HG02798 (cell line): ENCODE data around the gene TCAP.
"Not testable (repeated sequence)": the region's sequence is repeated elsewhere in the genome, so short reads cannot be mapped to it uniquely, and the experiment has no call there.

Experiments used
- ATAC-seq: cut with Tn5 transposase; IDR thresholded peaks from one replicate; pipeline ENCODE4 v1.9.1; 2021; ENCODE audit warnings: mild to moderate bottlenecking; ENCODE audit not compliant: unreplicated experiment, poor library complexity

The TCAP gene

DNA sequence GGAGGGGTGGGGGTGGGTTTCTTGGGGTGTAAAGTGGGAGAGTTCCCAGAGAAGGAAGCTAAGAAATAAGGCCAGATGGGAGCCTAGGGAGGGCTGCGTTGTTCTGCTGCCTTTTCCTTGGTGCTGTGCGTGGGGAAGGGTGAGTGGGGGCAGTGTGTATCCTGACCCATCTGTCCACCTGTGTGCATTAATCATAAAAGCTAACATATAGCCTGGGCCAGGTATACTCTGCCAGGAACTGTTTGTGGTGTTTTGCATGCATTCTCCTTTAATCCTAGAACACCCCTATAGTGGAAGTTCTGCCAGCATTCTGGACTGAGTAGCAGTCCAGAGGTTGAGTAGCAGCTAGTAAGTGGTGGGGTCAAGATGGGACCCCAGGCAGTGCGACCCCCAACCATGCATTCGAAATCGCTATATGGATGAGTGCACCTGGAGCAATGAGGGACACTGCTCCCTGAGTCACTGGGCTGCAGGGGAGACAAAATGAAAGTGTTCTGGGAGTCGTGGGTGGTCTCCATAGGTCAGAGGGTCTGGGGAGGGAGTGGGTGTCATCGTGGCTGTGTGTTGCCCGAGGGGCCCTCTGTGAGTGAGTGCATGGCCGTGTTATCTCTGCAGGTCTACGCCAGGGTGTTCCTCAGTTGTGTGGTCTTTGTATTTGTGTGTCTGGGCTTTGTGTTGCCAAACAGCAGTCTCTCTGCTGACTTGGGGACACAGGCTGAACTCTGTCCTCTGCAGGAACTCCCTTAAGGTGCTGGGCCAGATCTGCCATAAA is 36.0 kb downstream of the TCAP start:
- no peak for ATAC-seq

DNA sequence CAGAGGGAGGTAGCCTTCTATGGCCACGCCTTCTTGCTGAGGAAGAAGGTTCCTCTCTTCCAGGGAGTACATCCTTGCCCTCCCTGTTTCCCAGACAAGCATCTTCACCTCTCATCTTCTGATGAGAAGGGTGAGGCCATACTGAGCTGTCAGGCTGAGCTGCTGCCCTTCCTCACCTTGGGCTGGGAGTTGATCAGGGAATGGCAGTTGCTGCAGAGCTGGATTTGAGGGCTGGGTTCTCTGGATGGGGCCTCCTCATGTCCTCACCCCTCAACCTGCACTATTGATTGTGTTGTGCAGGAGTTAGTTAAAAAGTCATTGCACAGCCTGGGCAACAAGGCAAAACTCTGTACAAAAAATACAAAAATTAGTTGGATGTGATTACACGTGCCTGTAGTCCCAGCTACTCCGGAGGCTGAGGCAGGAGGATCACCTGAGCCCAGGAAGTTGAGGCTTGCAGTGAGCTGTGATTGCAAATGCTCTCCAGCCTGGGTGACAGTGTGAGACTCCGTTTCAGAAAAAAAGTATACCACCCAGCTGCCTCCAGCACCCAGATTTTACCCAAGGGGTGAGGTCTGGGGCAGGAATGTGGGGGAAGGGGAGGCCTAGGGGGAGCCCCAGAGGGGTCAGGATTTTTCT is 36.8 kb downstream of the TCAP start:
- no peak for ATAC-seq

DNA sequence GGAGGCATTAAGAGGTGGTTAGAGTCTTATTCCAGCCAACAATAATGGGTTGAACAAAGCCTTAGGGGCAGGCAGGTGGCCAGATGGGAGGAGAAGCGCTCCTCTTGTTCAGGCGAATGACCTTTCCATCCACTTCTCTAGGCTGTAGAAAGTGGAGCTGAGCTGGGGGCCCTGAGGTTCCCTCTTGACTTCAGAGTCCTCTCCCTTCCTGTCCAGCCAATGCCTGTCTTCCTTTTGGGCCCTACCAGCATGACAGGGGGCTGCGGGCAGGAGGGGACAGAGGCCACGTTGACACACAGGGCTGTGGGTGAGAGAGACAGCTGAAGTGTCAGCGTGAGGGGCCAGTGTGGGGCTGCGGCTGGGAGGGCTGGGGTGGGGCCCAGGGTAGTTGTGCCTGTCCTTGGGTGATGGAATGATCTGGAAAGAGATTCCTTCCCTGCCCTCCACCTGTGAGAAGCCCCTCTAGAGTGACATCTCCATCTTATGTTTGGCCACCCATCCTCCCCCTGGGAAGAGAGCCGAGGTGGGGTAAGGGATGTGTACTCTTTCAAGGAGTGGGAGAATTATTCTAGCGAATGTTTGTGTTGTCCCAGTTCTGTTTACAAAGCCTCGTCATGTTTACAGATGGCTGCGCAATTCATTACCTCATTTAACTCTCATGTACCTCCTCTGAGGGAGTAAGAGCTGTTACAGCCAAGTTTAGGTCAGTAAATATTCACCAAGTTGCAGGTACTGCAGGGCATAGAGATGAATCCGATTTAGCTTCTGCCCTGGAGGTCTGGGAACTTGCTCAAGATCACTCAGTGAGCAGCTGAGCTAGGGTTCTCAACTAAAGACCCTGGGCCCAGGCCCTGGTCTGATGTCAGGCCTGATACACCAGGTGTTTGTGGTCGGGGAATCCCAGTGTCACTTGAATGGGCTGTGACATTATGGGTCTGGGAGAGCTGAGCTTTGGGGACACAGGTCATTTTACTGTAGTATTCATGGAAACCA is 38.0 kb downstream of the TCAP start:
- peak; percentile 72 for ATAC-seq

DNA sequence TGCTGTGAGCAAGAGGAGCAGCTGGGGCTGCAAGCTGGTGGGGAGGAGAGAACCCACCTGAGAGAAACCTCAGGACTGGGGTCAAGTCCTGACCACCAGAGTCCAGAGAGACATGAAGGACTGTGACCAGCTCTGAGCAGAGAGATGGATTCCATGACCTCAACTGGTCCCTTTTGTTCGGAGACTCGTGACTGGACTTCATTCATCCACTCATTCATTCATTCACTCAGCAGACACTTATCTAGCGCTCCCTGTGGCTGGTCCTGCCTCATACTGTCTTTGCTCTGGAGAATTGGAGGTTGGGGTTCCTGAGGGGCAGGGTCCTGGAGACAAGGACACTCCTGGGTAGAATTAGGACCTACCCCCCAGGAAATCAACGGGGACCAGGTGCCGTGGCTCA is 38.8 kb downstream of the TCAP start:
- no peak for ATAC-seq

DNA sequence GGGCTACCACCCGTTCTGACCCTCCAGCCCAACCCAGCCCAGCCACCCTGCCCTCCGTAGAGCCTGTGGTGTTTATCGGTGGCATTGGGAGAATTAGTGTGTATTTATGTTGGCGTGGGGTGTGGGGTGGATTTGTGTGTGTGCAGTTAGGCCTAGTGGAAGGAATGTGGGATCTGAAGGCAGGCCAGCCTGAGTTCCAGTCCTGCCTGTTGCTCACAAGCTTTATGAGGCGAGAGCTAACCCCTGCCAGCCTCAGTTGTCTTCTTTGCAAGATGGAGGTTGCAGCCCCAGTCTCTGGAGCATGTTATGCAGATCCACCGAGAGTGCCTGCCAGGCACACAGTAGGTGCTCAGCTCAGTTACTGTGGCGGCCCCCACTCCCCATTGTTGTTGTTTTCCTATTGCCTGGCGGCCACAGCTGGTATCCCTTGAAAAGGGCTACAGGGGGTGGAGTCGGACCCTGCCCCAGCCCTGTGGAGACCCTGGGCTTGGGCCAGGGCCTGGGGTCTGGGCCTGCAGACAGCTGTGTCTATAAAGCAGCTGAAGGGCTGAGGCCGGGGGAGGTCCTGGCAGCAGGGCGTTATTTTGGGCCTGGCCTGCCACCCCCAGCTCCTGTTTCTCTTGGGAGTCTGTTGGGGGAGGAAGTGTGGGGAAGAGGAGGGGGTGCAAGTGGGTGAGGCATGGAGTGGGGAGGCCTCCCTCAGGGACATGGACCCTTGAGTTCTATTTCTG is 39.8 kb downstream of the TCAP start:
- no peak for ATAC-seq

DNA sequence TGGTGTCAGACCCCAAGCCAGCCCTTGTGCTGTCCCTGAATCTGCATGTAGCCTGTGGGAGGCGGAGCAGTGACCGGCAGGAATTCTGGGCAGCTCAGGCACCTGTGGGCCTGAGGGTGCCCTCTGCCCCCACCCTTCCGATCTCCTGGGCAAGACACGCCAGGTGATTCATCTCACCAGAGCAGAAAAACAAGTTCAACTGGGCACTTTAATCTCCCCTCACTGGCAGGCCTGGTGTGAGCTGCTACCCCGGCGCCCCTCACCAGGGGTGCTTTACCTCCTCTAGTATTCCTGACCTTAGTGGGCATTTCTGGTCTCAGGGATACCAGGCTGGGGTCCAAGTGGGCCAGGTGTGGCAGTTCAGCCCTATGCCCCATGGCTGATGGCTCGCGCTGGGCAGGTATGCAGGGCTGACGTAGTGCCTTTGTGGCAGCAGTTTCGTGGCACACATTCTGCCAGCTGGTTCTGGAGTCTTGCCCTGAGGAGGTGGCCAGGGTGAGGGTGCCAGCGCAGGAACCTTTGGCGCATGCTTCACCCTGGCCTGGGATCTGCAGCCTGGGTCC is 40.7 kb downstream of the TCAP start:
- ATAC-seq, result no peak

DNA sequence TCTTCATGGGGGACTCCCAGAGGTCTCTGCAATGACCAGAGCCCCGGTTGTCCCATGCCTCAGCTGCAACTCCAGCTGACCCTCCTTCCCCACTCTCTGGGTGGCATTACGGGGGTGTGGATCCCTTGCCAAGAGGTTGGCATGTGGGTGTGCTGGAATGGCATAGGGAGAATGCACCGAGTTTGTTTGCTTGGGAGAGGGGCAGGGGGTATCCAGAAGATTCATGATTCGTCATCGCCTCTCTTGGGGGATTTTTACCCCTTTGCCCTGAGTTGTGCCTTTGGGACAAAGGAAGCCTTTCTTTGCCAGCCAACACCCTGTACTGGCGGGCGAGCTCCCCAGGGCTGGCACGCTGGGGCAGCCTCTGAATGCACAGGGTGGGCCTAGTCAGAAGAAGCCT is 41.2 kb downstream of the TCAP start:
- no peak for ATAC-seq

DNA sequence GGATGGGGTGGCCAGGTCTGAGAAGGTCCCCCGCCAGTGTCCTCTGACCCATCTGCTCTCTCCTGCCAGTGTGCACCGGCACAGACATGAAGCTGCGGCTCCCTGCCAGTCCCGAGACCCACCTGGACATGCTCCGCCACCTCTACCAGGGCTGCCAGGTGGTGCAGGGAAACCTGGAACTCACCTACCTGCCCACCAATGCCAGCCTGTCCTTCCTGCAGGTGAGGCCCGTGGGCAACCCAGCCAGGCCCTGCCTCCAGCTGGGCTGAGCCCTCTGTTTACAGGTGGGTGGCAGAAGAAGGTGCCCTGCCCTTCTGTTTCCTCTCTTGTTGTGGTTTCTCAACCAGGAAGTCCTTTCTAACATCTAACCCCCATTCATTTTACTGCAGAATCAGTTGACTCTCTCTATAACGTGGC is 41.8 kb downstream of the TCAP start:
- ATAC-seq, result no peak

DNA sequence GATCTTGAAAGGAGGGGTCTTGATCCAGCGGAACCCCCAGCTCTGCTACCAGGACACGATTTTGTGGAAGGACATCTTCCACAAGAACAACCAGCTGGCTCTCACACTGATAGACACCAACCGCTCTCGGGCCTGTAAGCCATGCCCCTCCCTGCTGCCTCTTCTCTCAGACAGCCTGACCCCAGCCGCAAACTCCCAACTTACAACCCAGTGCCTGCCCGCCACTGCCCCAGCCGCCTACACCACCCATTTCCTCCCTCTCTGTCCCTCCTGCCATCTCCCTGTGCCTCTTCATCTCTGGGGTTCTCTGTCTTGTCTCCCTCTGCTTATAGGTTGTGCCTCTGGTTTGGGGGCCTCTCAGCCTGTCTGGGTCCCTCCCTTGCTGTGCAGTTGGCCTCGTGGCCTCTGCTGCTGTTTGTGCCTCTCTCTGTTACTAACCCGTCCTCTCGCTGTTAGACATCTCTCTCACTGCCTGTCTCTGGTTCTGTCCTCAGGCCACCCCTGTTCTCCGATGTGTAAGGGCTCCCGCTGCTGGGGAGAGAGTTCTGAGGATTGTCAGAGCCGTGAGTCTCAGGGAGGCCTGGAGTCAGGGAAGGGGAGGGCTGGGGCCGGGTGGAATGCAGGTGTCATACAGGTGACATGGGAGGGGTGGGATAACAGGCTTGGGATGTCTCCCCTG is 44.3 kb downstream of the TCAP start:
- ATAC-seq, result no peak

DNA sequence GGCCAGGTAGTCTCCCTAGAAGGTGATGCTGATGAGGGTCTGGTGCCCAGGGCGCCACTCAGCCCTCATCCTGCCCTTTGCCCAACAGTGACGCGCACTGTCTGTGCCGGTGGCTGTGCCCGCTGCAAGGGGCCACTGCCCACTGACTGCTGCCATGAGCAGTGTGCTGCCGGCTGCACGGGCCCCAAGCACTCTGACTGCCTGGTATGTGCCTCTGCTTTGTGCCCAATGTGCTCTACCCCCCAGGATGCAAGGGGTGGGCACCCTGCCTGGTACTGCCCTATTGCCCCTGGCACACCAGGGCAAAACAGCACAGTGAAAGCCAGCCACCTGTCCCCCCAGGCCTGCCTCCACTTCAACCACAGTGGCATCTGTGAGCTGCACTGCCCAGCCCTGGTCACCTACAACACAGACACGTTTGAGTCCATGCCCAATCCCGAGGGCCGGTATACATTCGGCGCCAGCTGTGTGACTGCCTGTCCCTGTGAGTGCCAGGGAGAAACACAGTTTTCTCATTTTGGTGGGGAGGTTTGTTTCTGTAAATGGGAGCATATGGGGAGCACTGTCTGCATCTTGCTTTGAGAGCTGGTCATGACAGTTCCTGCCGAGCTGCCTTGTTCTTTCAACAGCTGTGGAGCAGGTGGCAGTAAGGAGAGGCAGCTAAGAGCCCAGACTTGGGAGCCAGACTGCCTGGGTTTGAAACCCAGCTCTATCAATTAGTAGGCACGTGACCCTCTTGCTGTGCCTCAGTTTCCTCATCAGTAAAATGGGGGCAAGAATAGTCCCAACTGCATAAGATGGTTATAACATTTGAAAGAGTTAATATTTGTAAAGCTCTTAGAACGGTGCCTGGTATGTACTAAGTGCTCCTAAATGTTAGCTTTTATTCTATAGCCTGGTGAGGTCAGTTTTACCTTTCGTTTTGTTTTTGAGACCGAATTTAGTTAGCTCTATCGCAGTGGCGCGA is 45.1 kb downstream of the TCAP start:
- ATAC-seq, result no peak

DNA sequence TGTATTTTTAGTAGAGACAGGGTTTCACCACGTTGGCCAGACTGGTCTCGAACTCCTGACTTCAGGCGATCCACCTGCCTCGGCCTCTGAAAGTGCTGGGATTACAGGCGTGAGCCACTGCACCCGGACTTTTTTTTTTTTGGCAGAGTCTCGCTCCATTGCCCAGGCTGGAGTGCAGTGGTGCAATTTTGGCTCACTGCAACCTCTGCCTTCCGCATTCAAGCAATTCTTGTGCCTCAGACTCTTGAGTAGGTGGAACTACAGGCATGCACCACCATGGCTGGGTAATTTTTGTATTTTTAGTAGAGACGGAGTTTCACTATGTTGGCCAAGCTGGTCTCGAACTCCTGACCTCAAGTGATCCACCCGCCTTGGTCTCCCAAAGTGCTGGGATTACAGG is 45.9 kb downstream of the TCAP start:
- not testable (repeated sequence) for ATAC-seq

DNA sequence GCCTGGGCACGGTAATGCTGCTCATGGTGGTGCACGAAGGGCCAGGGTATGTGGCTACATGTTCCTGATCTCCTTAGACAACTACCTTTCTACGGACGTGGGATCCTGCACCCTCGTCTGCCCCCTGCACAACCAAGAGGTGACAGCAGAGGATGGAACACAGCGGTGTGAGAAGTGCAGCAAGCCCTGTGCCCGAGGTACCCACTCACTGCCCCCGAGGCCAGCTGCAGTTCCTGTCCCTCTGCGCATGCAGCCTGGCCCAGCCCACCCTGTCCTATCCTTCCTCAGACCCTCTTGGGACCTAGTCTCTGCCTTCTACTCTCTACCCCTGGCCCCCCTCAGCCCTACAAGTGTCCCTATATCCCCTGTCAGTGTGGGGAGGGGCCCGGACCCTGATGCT is 46.7 kb downstream of the TCAP start:
- no peak for ATAC-seq

DNA sequence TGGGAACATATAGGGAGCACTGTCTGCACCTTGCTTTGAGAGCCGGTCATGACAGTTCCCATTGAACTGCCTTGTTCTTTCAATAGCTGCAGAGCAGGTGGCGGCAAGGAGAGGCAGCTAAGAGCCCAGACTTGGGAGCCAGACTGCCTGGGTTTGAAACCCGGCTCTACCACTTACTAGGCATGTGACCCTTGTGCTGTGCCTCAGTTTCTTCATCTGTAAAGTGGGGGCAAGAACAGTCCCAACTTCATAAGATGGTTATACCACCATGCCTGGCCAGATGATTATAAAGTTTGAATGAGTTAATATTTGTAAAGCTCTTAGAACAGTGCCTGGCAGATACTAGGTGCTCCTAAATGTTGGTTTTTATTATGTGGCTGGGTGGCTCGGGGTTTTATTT is 49.1 kb downstream of the TCAP start:
- ATAC-seq, result no peak

DNA sequence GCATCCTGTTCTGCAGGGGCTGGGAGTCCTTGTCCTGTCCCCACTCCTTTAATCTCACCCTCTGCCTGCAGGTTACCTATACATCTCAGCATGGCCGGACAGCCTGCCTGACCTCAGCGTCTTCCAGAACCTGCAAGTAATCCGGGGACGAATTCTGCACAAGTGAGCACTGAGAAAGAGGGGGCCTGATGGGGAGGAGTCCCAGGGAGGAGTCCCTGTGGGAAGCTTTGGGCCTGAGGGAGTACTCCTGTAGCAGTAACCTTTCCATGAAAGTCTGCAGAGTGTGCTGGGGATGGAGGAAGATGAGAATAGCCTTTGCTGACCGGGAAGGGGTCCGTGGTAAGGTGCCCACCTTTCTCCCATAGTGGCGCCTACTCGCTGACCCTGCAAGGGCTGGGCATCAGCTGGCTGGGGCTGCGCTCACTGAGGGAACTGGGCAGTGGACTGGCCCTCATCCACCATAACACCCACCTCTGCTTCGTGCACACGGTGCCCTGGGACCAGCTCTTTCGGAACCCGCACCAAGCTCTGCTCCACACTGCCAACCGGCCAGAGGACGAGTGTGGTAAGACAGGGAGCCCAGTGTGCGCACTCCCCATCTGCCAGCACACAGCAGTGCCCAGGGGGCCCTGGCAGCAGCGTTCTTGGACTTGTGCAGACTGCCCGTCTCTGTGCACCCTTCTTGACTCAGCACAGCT is 50.4 kb downstream of the TCAP start:
- ATAC-seq, result no peak
